ENCODE data around the gene FEZ2.

FEZ2 gene

DNA sequence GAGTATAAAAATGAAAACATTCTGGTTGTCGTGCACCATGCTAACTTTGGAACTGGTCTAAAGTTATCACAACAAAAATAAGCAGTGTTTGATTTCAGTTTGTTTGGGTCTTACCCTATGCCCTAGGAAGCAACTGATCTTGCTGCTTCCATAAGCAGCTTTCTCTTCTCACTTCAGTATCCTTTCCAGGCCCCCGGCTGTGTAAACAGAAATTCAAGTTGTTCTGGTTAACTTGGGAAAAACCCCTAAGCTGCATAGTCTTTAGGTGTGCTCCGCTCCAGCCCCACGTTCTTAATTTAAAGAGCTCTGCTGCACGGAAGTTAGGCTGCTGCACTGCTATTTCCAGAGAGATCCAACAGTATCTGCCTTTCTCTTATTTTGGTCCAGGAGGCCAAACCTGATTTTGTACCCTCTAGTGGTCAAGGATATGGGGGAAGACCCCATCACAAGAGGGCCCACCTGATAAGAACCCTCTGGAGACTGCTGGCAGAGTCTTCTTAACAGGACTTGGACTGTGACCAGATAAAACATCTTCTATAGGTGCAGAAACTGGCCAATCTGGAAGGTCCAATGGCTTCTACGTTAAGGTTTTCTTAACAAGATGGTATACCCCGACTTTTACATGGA, 69.1 kb downstream of the FEZ2 start:
- DNase-seq (ENCODE audit: low read depth), result no peak

DNA sequence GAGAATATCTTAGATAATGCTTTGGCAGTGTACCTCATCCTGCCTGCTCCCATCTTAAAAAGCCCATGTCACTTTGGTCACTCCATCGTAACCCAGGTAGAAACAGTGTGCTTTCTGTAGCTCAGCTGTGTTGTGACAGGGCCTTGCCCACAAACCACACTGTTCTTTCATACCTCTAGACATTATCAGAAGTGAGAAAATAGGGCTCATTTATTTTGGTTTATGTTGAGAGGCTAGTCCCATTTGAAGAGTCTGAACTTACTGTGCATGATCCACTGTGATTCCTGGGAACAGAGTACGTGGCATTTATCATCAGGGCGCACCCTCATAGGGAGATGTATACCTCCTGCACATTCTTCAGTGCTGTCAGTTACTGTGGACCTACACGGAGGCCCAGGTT, 69.7 kb downstream of the FEZ2 start:
- DNase-seq (ENCODE audit: low read depth), result no peak

DNA sequence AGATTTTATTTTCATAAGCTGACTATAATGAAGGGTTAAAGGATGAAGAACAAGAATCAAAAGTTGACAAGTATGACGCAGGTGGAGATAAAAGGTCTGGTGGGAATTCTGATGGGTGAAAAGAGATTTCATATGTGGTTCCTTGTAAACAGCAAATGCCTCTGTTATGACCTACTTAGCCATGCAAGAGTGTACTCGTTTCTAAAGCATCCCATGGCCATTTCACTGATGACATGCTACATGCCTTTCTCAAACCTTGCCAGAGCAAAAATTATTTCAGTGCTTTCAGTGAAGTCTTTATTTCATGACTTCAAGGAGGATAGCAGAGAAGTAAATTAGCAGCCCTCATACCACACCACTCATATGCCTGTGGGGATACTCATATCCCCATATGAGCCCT, 71.7 kb downstream of the FEZ2 start:
- DNase-seq (ENCODE audit: low read depth), result no peak

DNA sequence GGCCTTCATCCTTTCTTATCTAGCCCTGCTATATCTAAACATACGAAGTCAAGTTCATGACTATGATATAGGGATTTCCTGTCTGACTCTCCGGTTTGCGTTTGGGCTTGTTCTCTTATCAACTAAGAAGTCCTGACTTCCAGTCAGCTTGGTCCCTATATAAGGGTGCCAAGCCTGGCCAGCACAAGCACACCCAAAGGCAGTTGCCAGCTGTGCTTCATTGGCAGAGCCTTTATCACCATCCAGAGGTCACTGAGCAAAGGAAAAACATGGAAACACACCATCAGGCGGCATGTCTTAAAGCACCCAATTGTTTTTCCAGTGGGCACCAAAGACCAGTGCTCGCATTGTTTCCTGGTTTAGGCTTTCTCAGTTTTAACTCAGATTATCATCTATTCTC, 72.7 kb downstream of the FEZ2 start:
- no peak for DNase-seq (ENCODE audit: low read depth)

DNA sequence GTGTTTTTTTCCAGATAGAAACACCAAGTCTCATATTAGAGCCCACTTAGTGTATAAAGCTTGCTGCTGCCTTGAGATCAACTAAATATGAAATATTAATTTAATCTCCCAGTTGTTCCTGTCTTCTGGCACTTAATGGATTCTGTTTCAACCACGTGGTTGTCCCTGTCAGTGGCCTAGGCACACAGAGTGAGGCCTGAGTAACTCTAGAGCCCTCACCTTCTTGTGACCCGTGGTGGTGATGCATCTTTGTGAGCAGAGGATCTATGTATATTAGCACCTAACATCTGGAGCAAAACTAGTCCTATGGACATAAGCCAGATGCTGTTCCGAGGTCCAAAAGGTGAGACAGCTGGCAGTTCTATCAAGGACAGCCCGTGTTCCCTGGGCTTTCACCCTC, 74.8 kb downstream of the FEZ2 start:
- DNase-seq (ENCODE audit: low read depth), result no peak

DNA sequence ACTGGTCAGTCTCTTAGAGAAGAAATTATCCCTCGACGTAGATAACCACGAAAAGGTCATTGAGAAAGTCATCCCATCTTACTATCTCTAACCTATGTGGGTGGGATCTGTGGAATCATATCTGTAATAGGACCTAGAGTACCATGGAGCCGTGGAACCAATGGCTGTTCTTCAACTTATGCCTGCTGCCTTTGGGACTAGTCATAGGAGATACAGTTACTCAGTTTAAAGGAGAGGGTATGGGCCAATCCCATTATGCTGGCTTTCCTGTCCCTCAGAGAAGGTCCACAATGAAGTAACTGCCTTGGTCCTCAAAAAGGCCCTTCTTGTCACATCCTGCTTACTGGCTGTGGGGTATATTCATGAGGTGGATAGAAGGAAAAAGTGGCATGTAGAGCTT, 77.5 kb downstream of the FEZ2 start:
- no peak for DNase-seq (ENCODE audit: low read depth)

DNA sequence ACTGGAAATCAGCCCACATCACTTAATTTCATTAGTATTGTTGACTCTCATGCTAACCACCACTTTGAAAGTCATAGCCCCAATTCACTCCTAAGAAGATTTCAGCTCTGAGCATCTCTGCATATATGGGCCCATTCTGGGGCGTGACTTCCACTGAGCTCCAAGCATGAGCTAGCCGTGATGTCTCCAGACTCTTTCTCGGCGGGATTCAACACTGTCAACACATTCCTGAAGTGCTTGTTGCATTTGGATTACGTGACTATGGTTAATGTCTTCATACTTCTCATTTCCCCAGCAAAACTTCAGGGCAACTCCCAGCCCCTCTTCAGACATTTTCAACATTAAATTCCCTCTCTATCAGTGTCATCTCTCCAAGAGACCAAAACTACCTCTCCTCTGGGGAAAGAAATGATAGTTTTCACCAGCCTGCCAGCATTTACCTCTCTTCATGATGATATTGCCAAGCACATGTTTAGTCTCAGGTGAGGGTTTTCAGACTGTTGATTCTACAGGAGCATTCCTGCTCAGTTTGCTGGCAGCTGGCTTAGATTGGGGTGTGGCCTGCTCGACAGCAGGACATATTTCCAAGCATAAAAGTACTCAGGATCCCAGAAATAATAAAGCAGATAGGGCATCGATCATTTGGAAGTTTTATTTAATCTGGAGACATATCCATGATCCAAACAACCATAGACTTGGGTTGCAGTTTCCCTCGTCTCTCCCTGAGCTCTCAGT, 81.7 kb downstream of the FEZ2 start:
- no peak for DNase-seq (ENCODE audit: low read depth)

DNA sequence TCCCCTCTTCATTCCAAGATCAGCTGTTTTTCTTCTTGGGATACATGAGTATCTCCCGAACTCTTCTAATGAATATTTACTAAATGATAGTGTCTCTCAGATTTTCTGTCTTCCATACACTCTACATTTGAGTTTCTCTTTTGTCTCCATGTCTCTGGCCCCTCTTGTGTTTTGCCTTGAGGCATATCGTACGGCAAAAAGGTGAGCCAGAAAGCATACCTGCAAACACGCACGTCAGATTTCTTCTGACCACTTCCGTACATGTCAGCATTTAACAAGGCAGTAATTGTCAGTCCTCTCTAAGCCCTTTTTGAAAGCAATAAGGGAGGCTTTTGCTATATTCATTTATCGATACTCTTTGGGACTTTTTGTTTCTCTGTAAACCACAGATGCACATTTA, 82.4 kb downstream of the FEZ2 start:
- no peak for DNase-seq (ENCODE audit: low read depth)

DNA sequence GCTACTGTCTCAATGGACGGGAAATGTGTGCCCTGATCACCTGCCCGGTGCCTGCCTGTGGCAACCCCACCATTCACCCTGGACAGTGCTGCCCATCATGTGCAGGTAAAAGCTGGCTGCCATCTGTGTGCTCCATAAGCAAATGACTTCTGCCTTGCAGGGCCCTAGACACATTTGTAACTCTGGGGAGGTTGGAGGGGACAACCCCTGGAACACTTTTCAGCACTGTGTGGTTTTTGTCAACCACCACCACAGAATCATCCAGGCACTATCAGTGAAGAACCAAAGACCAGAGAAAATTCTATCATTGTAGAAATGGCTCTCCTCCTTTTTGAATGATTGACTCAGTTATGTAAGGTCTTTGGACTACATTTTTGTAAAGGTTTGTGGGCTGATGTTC, 84.3 kb downstream of the FEZ2 start:
- DNase-seq (ENCODE audit: low read depth), result no peak

DNA sequence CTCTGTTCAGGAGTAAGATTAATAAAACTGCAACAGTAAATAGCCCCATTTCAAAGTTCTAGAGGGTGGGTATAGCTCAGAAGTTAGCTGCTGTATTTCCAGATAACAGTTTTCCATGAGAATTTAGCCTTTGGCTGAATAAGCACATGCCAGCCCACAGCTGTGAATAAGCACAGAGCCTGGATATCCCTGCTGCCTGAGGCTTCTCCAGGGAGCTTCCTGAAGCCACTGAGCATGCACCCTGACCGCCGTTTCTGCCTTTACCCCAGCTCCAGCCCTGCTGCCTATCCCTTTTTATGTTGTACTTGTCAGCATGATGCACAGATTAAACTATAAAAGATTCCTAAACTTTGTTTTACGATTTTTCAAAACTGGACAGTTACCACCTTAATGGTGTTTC, 85.3 kb downstream of the FEZ2 start:
- no peak for DNase-seq (ENCODE audit: low read depth)

DNA sequence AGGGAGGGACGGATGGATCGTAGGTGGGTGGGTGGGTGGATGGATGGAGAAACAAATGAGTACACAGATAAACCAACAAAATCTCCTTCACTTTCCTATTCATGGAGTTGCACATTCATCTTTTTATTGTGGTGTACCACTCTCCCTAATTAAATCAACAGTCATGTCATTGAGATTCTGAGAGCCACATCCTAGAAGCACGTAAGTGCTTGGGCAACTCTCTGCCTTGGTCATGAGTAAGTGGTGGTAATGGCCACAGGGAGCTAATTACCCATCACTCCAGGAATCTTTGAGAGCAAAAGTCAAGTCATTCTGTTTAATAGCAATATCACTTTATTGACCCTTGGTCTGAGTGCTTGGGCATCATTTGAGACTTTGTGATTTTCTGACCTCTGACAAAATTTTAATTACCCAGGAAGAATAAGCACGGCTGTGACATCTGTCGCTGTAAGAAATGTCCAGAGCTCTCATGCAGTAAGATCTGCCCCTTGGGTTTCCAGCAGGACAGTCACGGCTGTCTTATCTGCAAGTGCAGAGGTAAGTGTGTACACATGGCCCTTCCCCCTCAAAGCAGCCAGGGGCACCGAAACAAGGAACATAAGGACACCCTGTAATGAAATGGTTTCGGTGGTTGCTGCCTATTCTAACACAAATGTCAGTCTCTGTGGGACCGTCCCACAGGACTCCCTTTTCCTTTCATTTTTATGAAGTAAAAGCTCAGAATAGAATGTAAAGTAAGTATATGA, 85.9 kb downstream of the FEZ2 start:
- no peak for DNase-seq (ENCODE audit: low read depth)

DNA sequence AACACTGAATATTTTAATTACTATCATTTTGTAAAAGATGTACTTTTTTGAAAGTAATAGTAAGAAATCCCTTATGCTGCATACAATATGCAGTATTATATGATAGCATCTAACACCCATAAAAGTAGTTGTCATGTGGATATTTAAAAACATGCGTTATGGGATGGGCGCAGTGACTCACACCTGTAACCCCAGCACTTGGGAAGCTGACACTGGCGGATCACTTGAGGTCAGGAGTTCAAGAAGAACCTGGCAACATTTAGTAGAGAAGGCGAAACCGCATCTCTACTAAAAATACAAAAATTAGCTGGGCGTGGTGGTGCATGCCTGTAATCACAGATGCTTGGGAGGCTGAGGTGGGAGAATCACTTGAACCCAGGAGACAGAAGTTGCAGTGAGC, 88.9 kb downstream of the FEZ2 start:
- DNase-seq (ENCODE audit: low read depth), result no peak

DNA sequence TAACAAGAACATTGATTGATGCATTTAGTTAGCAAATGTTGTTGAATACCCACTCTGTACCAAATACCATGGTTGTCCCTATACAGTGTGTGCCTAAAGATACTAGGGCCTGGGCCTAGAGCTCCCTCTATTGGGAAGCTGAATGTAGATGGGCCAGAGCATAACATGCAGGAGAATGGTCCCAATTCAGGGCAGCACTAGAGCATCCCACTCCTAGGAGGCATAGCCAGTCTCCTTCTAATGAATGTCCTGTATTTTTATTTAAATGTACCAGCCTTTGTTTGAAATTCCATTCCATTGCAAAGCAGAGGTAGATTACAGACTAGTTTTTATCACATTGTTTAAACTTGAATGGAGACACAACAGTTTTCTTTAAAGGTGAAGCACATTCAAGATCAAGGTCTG, 90.6 kb downstream of the FEZ2 start:
- DNase-seq (ENCODE audit: low read depth), result peak; percentile 20
